Breast epithelium (tissue), 4 donors: ENCODE data around the gene GPC6. TPM values are rescaled to one million over a fixed set of nuclear protein-coding genes. Genes with fewer than 3 reads are reported as not detected.

Source experiments
- DNase-seq, 2 donors: peaks; one replicate each; pipeline ENCODE4 v3.0.0-alpha.2; 2019; ENCODE audit warnings: low spot score in 2 of 2
- H3K27ac ChIP-seq, 2 donors: fragments of 200-600 bp; sonication (generic) in 1 of 2; one replicate each; pipeline ENCODE4 v1.5.1; 2016 to 2019; ENCODE audit warnings: mild to moderate bottlenecking in 1 of 2
- H3K27me3 ChIP-seq, 2 donors: fragments of 200-600 bp; sonication (generic) in 1 of 2; one replicate each; pipeline versions ENCODE4 v1.5.1 to v1.6.0; 2017 to 2019; ENCODE audit warnings: control low read depth in 1 of 2, mild to moderate bottlenecking in 1 of 2
- H3K36me3 ChIP-seq: fragments of 200-600 bp; one replicate; pipeline ENCODE4 v1.5.1; 2019
- H3K4me1 ChIP-seq, 2 donors: fragments of 200-600 bp; sonication (generic); one replicate each; pipeline ENCODE4 v1.5.1; 2016 to 2019; ENCODE audit warnings: control low read depth in 1 of 2
- H3K4me3 ChIP-seq, 3 donors: fragments of 200-600 bp; sonication (generic); 1 replicate in 2 of 3; 2 replicates in 1 of 3; pipeline ENCODE4 v1.5.1; 2016 to 2019; ENCODE audit warnings: mild to moderate bottlenecking in 3 of 3, moderate library complexity in 2 of 3
- H3K9me3 ChIP-seq, 2 donors: fragments of 200-600 bp; sonication (generic) in 1 of 2; one replicate each; pipeline ENCODE4 v1.5.1; 2016 to 2019; ENCODE audit warnings: control low read depth in 1 of 2
- POLR2A ChIP-seq: fragments of 450-650 bp; IDR thresholded peaks from one replicate; pipeline ENCODE4 v1.6.1; 2016; ENCODE audit warnings: antibody characterized with exemption, mild to moderate bottlenecking, moderate library complexity
- POLR2AphosphoS5 ChIP-seq, 3 donors: sonication (generic); formaldehyde crosslinking; IDR thresholded peaks; one replicate each; pipeline ENCODE4 v1.6.1; 2017; ENCODE audit warnings: antibody characterized with exemption in 3 of 3
- intact Hi-C: fragments of 100-400 bp; cut with DNase I; formaldehyde crosslinking; loops from one replicate; pipeline ENCODE4 v1.15.1; 2023; ENCODE audit warnings: low total_unique reads
- total RNA-seq, 3 donors: library from RNA; depleted of rRNA; stranded (reverse); fragments of >200 nt; gene quantifications; one replicate each; pipeline ENCODE4 v1.1.0, GENCODE V29; 2016
- TF ChIP-seq, protein P1 (sequence below), 3 donors: fragments of 450-650 bp; IDR thresholded peaks; one replicate each; pipeline ENCODE4 v1.5.1; 2016 to 2017; ENCODE audit warnings: antibody characterized with exemption in 3 of 3, mild to moderate bottlenecking in 3 of 3, moderate library complexity in 3 of 3

Gene GPC6
- total RNA-seq, 3 donors from 2014 or later = 3.5 to 44.0 (median 4.9) TPM

DNA sequence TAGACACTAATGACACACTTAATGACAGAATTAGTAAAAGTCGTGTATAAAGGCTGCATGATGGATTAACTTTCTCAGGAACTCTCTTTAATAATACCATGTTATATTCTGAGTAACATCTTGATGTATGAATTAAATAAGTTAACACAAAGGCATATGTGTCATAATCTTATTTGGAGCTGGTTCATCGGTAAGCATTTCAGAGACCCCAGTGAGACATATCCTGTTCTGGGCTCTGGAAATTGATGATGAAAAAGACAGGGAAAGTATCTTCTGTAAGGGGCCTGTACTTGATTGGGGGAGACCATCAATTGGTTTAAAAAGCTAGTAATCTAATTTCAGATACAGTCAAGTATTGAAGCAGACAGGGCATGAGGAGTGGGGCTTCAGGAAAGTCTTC lies 547.9 kb downstream of the GPC6 start:
- DNase-seq = no peak
- Histone ChIP-seq H3K9me3 (no peaks in the 10 kb centered on the region), H3K27me3 (no peaks in the 10 kb centered on the region), H3K4me1 (no peaks in the 10 kb centered on the region), H3K4me3 (no peak overlapping the region), H3K27ac (no peak overlapping the region), H3K36me3 (no peaks in the 10 kb centered on the region)
- TF ChIP-seq, protein P1, sequence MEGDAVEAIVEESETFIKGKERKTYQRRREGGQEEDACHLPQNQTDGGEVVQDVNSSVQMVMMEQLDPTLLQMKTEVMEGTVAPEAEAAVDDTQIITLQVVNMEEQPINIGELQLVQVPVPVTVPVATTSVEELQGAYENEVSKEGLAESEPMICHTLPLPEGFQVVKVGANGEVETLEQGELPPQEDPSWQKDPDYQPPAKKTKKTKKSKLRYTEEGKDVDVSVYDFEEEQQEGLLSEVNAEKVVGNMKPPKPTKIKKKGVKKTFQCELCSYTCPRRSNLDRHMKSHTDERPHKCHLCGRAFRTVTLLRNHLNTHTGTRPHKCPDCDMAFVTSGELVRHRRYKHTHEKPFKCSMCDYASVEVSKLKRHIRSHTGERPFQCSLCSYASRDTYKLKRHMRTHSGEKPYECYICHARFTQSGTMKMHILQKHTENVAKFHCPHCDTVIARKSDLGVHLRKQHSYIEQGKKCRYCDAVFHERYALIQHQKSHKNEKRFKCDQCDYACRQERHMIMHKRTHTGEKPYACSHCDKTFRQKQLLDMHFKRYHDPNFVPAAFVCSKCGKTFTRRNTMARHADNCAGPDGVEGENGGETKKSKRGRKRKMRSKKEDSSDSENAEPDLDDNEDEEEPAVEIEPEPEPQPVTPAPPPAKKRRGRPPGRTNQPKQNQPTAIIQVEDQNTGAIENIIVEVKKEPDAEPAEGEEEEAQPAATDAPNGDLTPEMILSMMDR (IDR thresholded peaks at IDR 0.05) = no peak
- TF ChIP-seq POLR2A (no peak), POLR2AphosphoS5 (IDR thresholded peaks at IDR 0.05) (no peak)
- intact Hi-C loops = no loop called here

DNA sequence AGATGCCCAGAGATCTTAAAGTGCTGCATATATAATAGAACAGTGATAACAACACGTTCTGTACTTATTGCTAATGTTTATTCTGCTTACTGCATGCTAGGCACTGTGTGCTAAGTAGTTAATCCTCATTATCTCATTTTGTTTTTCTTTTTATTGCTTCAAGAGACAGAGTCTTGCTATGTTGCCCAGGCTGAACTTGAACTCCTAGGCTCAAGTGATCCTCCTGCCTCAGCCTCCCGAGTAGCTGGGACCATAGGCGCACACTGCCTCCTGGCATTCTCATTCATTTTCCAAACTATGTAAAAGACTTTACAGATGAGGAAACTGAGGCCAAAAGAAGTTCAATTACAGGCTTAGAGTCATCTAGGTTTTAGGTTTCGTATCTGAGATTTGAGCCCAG lies 548.4 kb downstream of the GPC6 start:
- no peaks in the 10 kb centered on the region for H3K4me1 ChIP-seq
- H3K9me3 ChIP-seq = no peaks in the 10 kb centered on the region
- DNase-seq = no peak
- no peaks in the 10 kb centered on the region for H3K27me3 ChIP-seq
- no peak overlapping the region for H3K27ac ChIP-seq
- no peak overlapping the region for H3K4me3 ChIP-seq
- TF ChIP-seq POLR2A = no peak
- TF ChIP-seq, protein P1 (IDR thresholded peaks at IDR 0.05) = no peak
- TF ChIP-seq POLR2AphosphoS5 (IDR thresholded peaks at IDR 0.05) = no peak
- H3K36me3 ChIP-seq = no peaks in the 10 kb centered on the region
- intact Hi-C loops = no loop called here

DNA sequence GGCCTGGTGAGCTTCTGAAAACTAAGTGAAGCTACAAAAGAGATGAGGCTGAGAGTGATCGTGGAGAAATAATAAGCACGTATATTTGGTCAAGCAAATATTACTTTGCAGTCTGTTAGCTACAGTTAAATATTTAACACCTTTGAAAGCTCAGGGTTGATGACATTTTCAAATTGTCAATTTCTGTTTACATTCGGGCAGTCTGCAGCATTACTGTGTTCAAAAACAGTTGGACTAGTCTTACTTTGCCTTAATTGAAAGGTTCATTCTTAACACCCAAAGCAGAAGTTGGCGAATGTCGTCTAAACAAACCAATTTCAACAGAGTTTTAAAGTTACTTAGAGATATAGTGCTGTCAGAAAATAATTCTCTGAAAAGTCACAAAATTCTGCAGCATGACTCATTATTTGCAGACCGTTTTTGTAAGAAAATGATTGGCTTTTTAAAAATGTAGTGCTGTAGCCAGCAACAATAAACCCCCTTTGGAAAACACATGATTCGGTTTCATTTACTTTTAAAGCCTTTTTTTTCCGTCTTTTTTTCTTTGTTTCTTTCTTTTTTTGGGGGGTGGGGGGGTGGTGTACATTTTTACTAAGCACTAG lies 549.0 kb downstream of the GPC6 start:
- Histone ChIP-seq H3K36me3 (no peaks in the 10 kb centered on the region), H3K4me1 (no peaks in the 10 kb centered on the region), H3K27me3 (no peaks in the 10 kb centered on the region), H3K4me3 (no peak overlapping the region), H3K27ac (no peak overlapping the region), H3K9me3 (no peaks in the 10 kb centered on the region)
- no peak for DNase-seq
- intact Hi-C loops = no loop called here
- no peak for TF ChIP-seq POLR2AphosphoS5 (IDR thresholded peaks at IDR 0.05)
- TF ChIP-seq, protein P1 (IDR thresholded peaks at IDR 0.05) = no peak
- TF ChIP-seq POLR2A = no peak

GRCh38 chr13:93776936-93777335 lies 550.3 kb downstream of the GPC6 start:
- no peaks in the 10 kb centered on the region for H3K9me3 ChIP-seq

GRCh38 chr13:93777504-93777903 lies 550.9 kb downstream of the GPC6 start:
- TF ChIP-seq, protein P1 (IDR thresholded peaks at IDR 0.05) = no peak
- TF ChIP-seq POLR2A = no peak
- no peak for TF ChIP-seq POLR2AphosphoS5 (IDR thresholded peaks at IDR 0.05)
- no peak overlapping the region for H3K27ac ChIP-seq
- no peaks in the 10 kb centered on the region for H3K4me1 ChIP-seq
- intact Hi-C loops = no loop called here
- H3K36me3 ChIP-seq = no peaks in the 10 kb centered on the region
- DNase-seq = no peak
- H3K9me3 ChIP-seq = no peaks in the 10 kb centered on the region
- no peak overlapping the region for H3K4me3 ChIP-seq
- no peaks in the 10 kb centered on the region for H3K27me3 ChIP-seq

More at GRCh38 chr13:93776936-93777335, 550.3 kb downstream of the GPC6 start:
- no peaks in the 10 kb centered on the region for H3K4me1 ChIP-seq
- no peaks in the 10 kb centered on the region for H3K36me3 ChIP-seq
- DNase-seq = no peak
- no peaks in the 10 kb centered on the region for H3K27me3 ChIP-seq
- no peak overlapping the region for H3K4me3 ChIP-seq
- no peak overlapping the region for H3K27ac ChIP-seq
- TF ChIP-seq POLR2AphosphoS5 (IDR thresholded peaks at IDR 0.05) (no peak), POLR2A (no peak)
- TF ChIP-seq, protein P1 (IDR thresholded peaks at IDR 0.05) = no peak
- intact Hi-C loops = no loop called here
